22Rv1 (cell line): ENCODE data around the gene CHST4.
"Not testable (repeated sequence)": the region's sequence is repeated elsewhere in the genome, so short reads cannot be mapped to it uniquely, and the experiment has no call there.

ENCODE experiments used
- H3K27ac ChIP-seq: fragments of 450-650 bp; 2 replicates; pipeline ENCODE4 v1.5.1; 2017
- CTCF ChIP-seq: fragments of 450-650 bp; IDR thresholded peaks from 2 replicates; pipeline ENCODE4 v1.5.1; 2017; ENCODE audit warnings: mild to moderate bottlenecking
- ZFX ChIP-seq: fragments of 450-650 bp; IDR thresholded peaks from 2 replicates; pipeline ENCODE4 v1.6.1; 2017; ENCODE audit warnings: antibody characterized with exemption, borderline replicate concordance

Gene CHST4

GRCh38 chr16:71501547-71501946 is 24.7 kb upstream of the CHST4 start:
- TF ChIP-seq CTCF (no peak), ZFX (no peak)
- H3K27ac ChIP-seq, result no peak overlapping the region

- H3K27ac ChIP-seq, result not testable (repeated sequence)
These were observed 22.2 kb upstream of the CHST4 start for GRCh38 chr16:71504051-71504450.

- no peak overlapping the region for H3K27ac ChIP-seq
- TF ChIP-seq ZFX (no peak), CTCF (no peak)
These were observed 21.3 kb upstream of the CHST4 start for GRCh38 chr16:71504901-71505300.

- H3K27ac ChIP-seq, result no peak overlapping the region
- TF ChIP-seq ZFX, result no peak
These were observed 19.2 kb upstream of the CHST4 start for GRCh38 chr16:71507061-71507460.

- no peak for TF ChIP-seq ZFX
- TF ChIP-seq CTCF, result no peak
- no peak overlapping the region for H3K27ac ChIP-seq
These were observed 12.9 kb upstream of the CHST4 start for GRCh38 chr16:71513302-71513701.

GRCh38 chr16:71514476-71514875 is 11.8 kb upstream of the CHST4 start:
- H3K27ac ChIP-seq, result no peak overlapping the region
- no peak for TF ChIP-seq CTCF
- TF ChIP-seq ZFX, result no peak

- TF ChIP-seq CTCF (no peak), ZFX (no peak)
- no peak overlapping the region for H3K27ac ChIP-seq
These were observed 11.2 kb upstream of the CHST4 start for GRCh38 chr16:71515026-71515425.

GRCh38 chr16:71520550-71520949 is 5.7 kb upstream of the CHST4 start:
- no peak for TF ChIP-seq ZFX
- TF ChIP-seq CTCF, result no peak
- H3K27ac ChIP-seq, result no peak overlapping the region
